ENCODE measurements around the gene ATG14.

GRCh38 chr14:55333711-55334485 lies 77.7 kb downstream of the ATG14 start:
- TF ChIP-seq POLR2AphosphoS5 (IDR thresholded peaks at IDR 0.05) = no peak
- no peak for TF ChIP-seq CTCF (IDR thresholded peaks at IDR 0.05)

Data from transverse colon (tissue), 4 donors.